ENCODE measurements around the gene CHST9. TPM values are rescaled to one million over a fixed set of nuclear protein-coding genes. Genes with fewer than 3 reads are reported as not detected.
"Not testable (repeated sequence)": the region's sequence is repeated elsewhere in the genome, so short reads cannot be mapped to it uniquely, and the experiment has no call there.

Gene CHST9
- total RNA-seq, 1 donor from 2014 or later, result 0.49 TPM

DNA sequence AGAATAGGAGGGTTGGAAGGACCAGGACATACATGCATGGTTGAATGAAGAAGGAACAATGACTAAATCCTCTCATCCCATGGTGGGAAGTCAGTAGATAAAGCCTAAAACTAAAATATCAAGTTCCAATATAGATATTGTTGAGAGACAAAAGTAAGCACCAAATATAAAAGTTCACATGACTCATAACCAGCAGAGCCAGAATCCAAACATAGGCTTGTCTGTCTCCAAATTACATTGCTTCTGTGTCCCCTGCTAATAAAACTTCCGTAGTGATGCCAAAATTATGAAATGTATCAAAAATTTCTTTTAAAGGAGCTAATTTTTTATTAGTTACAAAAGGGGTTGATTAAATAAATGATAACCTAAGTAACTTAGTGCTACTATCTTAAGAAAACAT lies 19.7 kb downstream of the CHST9 start:
- Mint-ChIP-seq H3K27ac (ENCODE audit: unreplicated experiment) (no peak overlapping the region), H3K4me3 (no peak overlapping the region), H3K4me1 (no peaks in the 10 kb centered on the region), H3K36me3 (ENCODE audit: low read depth) (peaks cover 8% of the 10 kb centered on the region), H3K9me3 (peaks cover 7% of the 10 kb centered on the region), H3K27me3 (ENCODE audit: low read depth) (no peaks in the 10 kb centered on the region)
- TF ChIP-seq, protein P1, sequence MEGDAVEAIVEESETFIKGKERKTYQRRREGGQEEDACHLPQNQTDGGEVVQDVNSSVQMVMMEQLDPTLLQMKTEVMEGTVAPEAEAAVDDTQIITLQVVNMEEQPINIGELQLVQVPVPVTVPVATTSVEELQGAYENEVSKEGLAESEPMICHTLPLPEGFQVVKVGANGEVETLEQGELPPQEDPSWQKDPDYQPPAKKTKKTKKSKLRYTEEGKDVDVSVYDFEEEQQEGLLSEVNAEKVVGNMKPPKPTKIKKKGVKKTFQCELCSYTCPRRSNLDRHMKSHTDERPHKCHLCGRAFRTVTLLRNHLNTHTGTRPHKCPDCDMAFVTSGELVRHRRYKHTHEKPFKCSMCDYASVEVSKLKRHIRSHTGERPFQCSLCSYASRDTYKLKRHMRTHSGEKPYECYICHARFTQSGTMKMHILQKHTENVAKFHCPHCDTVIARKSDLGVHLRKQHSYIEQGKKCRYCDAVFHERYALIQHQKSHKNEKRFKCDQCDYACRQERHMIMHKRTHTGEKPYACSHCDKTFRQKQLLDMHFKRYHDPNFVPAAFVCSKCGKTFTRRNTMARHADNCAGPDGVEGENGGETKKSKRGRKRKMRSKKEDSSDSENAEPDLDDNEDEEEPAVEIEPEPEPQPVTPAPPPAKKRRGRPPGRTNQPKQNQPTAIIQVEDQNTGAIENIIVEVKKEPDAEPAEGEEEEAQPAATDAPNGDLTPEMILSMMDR (conservative IDR thresholded peaks at IDR 0.05), result no peak
- DNase-seq (ENCODE audit: low read depth, low spot score), result no peak

DNA sequence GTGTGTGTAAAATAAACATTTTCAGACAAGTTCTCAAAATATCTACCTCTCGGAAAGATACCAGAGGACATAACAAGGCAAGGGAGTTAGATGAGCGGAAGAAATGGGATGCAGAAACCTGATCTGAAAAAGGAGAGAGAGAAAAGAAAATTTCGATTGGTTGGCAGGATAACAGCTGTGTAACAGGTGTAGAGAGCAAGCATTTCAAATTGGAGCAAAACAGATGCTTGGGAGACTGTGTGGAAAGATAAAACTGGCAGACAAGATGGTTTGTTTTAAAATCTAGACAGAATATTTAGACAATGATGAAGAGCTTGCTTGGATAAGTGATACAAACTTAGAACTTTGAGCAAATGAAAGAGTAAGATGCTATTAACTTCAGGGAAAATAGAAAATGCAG lies 20.2 kb downstream of the CHST9 start:
- no peak overlapping the region for H3K27ac Mint-ChIP-seq (ENCODE audit: unreplicated experiment)
- peaks cover 7% of the 10 kb centered on the region for H3K9me3 Mint-ChIP-seq
- no peaks in the 10 kb centered on the region for H3K27me3 Mint-ChIP-seq (ENCODE audit: low read depth)
- peaks cover 8% of the 10 kb centered on the region for H3K36me3 Mint-ChIP-seq (ENCODE audit: low read depth)
- TF ChIP-seq, protein P1 (conservative IDR thresholded peaks at IDR 0.05), result no peak
- no peaks in the 10 kb centered on the region for H3K4me1 Mint-ChIP-seq
- no peak overlapping the region for H3K4me3 Mint-ChIP-seq
- DNase-seq (ENCODE audit: low read depth, low spot score), result no peak

DNA sequence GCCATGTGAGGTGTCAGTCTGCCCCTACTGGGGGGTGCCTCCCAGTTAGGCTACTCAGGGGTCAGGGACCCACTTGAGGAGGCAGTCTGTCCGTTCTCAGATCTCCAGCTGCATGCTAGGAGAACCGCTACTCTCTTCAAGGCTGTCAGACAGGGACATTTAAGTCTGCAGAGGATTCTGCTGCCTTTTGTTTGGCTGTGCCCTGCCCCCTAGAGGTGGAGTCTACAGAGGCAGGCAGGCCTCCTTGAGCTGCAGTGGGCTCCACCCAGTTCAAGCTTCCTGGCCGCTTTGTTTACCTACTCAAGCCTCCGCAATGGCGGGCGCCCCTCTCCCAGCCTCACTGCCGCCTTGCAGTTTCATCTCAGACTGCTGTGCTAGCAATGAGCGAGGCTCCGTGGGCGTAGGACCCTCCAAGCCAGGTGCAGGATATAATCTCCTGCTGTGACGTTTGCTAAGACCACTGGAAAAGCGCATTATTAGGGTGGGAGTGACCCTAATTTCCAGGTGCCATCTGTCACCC lies 21.9 kb downstream of the CHST9 start:
- H3K4me1 Mint-ChIP-seq; H3K4me3 Mint-ChIP-seq; DNase-seq (ENCODE audit: low read depth, low spot score); H3K9me3 Mint-ChIP-seq; H3K36me3 Mint-ChIP-seq (ENCODE audit: low read depth); H3K27ac Mint-ChIP-seq (ENCODE audit: unreplicated experiment); H3K27me3 Mint-ChIP-seq (ENCODE audit: low read depth): not testable (repeated sequence)

DNA sequence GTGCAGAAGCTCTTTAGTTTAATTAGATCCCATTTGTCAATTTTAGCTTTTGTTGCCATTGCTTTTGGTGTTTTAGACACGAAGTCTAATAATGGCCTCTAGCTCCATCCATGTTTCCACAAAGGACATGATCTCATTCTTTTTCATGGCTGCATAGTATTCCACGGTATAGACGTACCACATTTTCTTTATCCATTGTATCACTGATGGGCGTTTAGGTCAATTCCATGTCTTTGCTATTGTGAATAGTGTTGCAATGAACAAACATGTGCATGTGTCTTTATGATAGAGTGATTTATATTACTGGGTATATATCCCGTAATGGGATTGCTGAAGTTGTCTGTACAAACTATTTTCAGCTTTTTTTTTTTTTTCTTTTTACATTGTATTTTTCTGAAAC lies 35.9 kb downstream of the CHST9 start:
- DNase-seq (ENCODE audit: low read depth, low spot score); H3K27ac Mint-ChIP-seq (ENCODE audit: unreplicated experiment); H3K4me1 Mint-ChIP-seq; H3K4me3 Mint-ChIP-seq; H3K9me3 Mint-ChIP-seq; H3K36me3 Mint-ChIP-seq (ENCODE audit: low read depth); H3K27me3 Mint-ChIP-seq (ENCODE audit: low read depth): not testable (repeated sequence)

DNA sequence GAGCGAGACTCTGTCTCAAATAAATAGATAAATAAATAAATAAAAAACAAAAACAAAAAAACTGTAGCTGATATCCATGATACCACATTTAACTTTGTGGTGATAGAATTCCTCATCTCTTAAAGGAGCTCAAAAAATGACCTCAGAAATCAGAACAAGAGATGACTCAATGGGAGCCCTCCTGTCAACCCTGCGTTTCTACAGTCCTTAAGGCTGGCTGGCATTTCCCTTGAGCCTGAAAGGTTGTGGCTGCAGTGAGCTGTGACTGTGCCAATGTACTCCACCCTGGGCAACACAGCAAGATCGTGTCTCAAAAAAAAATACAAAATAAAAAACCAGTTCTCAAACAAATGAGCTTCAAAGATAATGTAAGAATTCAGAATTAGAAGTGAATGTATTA lies 40.4 kb downstream of the CHST9 start:
- H3K27me3 Mint-ChIP-seq (ENCODE audit: low read depth), result no peaks in the 10 kb centered on the region
- no peak overlapping the region for H3K27ac Mint-ChIP-seq (ENCODE audit: unreplicated experiment)
- no peak overlapping the region for H3K4me3 Mint-ChIP-seq
- no peaks in the 10 kb centered on the region for H3K36me3 Mint-ChIP-seq (ENCODE audit: low read depth)
- TF ChIP-seq, protein P1 (conservative IDR thresholded peaks at IDR 0.05), result no peak
- no peak for DNase-seq (ENCODE audit: low read depth, low spot score)
- no peaks in the 10 kb centered on the region for H3K4me1 Mint-ChIP-seq
- peaks cover 2% of the 10 kb centered on the region for H3K9me3 Mint-ChIP-seq

DNA sequence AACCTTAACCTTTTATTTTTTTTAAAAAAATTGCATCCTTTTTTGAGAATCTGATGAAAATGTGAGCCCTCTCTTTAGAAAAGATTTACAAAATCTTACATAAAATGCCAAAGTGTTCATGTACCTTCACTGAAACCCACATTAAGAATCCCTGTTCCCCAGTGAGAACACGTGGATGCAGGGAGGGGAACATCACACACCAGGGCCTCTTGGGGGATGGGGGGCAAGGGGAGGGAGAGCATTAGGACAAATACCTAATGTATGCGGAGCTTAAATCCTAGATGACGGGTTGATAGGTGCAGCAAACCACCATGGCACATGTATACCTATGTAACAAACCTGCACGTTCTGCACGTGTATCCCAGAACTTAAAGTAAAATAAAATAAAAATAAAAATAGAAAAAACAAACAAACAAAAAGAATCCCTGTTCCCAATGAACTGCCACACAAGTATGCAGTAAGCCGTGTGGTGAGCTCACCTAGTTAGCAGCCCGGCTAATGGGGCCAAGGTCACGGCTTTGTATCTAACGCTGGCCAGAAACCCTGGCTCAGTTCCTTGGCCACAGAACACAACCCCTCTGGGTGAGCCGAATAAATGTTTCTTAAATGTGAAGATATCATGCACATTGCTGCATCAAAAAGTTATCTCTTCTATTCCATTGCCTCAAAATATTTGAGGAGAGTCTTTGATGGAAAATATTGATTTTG lies 41.4 kb downstream of the CHST9 start:
- Mint-ChIP-seq H3K4me1 (no peaks in the 10 kb centered on the region), H3K36me3 (ENCODE audit: low read depth) (no peaks in the 10 kb centered on the region), H3K4me3 (no peak overlapping the region), H3K27ac (ENCODE audit: unreplicated experiment) (no peak overlapping the region), H3K27me3 (ENCODE audit: low read depth) (no peaks in the 10 kb centered on the region), H3K9me3 (no peaks in the 10 kb centered on the region)
- TF ChIP-seq, protein P1 (conservative IDR thresholded peaks at IDR 0.05), result no peak
- no peak for DNase-seq (ENCODE audit: low read depth, low spot score)

All from neural crest cell (in vitro differentiated cells).